Measurements from ENCODE around the gene PREP.

PREP gene

DNA sequence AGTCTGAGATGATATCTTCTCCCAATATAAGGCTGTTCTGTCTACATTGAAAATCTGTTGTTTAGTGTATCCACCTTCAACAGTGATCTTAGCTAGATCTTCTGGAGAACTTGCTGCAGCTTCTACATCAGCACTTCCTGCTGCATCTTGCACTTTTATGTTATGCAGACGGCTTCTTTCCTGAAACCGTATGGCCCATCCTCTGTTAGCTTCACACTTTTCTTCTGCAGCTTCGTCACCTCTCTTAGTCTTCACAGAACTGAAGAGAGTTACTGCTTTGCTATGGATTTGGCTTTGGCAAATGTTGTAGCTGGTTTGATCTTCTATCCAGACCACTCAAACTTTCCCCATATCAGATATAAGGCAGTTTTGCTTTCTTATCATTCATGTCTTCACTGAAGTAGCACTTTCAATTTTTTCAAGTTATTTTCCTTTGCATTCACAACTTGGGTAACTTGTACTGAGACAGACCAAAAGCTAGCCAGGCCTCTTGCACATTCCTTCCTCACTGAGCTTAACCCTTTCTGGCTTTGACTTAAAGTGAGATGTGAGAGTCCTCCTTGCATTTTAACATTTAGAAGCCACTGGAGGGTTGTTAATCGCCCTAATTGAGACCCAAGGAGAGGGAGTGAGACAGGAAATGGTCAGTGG is 110.1 kb downstream of the PREP start:
- Histone ChIP-seq H3K9ac (ENCODE audit: insufficient read length, low read depth) (no peak overlapping the region), H3K9me3 (ENCODE audit: insufficient read depth, low read length) (no peaks in the 10 kb centered on the region)
- DNase-seq (ENCODE audit: low read depth, low spot score), result no peak

DNA sequence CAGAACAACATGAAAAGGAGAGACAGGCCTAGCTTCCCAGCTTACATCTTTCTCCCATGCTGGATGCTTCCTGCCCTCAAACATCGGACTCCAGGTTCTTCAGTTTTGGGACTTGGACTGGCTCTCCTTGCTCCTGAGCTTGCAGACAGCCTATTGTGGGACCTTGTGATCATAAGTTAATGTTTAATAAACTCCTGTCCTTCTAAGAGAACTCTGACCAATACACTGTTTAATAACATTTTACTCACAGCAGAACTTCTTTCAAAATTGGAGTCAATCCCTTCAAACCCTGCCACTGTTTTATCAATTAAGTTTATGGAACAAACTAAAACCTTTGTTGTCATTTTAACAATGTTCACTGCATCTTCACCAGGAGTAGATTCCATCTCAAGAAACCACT is 111.4 kb downstream of the PREP start:
- Histone ChIP-seq H3K27me3 (ENCODE audit: insufficient read depth, insufficient read length) (no peaks in the 10 kb centered on the region), H3K9ac (ENCODE audit: insufficient read length, low read depth) (no peak overlapping the region), H3K4me1 (ENCODE audit: insufficient read depth, insufficient read length) (no peaks in the 10 kb centered on the region), H3K9me3 (ENCODE audit: insufficient read depth, low read length) (no peaks in the 10 kb centered on the region), H3K36me3 (ENCODE audit: insufficient read depth, insufficient read length, low read length) (peaks cover 9% of the 10 kb centered on the region), H3K4me3 (ENCODE audit: insufficient read length, low read depth) (no peak overlapping the region)
- no peak for TF ChIP-seq SUZ12 (IDR thresholded peaks at IDR 0.05; ENCODE audit: extremely low read depth, insufficient read depth, insufficient read length)
- TF ChIP-seq ZNF274 (IDR thresholded peaks at IDR 0.05; ENCODE audit: low read depth, low read length), result no peak
- TF ChIP-seq YY1 (IDR thresholded peaks at IDR 0.05; ENCODE audit: insufficient read depth, insufficient read length), result no peak
- DNase-seq (ENCODE audit: low read depth, low spot score), result no peak

More for the DNA sequence above, 110.1 kb downstream of the PREP start:
- Histone ChIP-seq H3K36me3 (ENCODE audit: insufficient read depth, insufficient read length, low read length) (peaks cover 10% of the 10 kb centered on the region), H3K27me3 (ENCODE audit: insufficient read depth, insufficient read length) (no peaks in the 10 kb centered on the region), H3K4me3 (ENCODE audit: insufficient read length, low read depth) (no peak overlapping the region), H3K4me1 (ENCODE audit: insufficient read depth, insufficient read length) (no peaks in the 10 kb centered on the region)
- no peak for TF ChIP-seq ZNF274 (IDR thresholded peaks at IDR 0.05; ENCODE audit: low read depth, low read length)
- no peak for TF ChIP-seq YY1 (IDR thresholded peaks at IDR 0.05; ENCODE audit: insufficient read depth, insufficient read length)

DNA sequence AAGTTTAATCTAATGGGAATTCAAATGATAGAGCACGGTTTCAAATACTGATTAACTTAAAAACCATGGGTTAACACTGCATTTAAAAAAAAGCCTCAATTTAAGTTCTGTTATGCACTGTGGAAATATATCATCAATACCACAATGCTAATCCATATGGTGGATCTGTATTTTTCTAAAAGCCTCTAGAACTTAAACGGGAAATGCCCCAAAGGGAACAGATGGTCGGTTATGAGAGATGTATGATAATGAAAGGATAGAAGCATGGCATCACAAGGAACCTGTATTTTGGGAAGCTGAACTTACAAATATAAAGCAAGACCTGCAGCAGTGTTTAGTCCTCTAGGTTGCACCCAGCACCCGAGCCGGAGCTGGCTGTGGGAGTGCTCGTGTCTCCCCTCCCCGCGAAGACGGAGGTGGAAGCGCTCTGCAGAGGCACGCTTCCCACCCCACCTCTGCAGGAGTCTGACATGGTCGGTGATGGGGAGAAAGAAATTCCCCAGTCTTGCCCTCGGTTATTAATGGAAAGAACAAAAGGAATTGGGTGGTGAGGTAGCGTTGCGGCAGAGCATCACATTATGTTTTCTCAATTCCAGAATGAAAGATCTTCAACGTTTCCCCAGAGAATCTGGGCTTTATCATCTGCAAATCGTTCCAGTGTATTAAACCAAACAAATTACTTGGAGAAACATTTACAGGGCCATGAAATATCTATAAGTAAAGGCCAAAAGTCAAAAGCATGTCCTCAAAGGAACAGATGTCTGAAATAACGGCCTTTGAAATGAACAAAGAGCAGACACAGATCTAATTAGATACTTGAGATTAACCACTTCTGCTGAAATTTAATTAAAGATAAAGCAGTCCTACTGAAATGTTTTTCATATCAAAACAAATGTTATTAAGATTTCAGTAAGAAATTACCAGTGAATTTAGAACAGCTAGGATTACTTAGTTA is 120.0 kb downstream of the PREP start:
- H3K4me1 ChIP-seq (ENCODE audit: insufficient read depth, insufficient read length), result no peaks in the 10 kb centered on the region
- H3K4me3 ChIP-seq (ENCODE audit: insufficient read length, low read depth), result no peak overlapping the region
- H3K9me3 ChIP-seq (ENCODE audit: insufficient read depth, low read length), result no peaks in the 10 kb centered on the region
- TF ChIP-seq SUZ12 (IDR thresholded peaks at IDR 0.05; ENCODE audit: extremely low read depth, insufficient read depth, insufficient read length), result no peak
- no peak for TF ChIP-seq YY1 (IDR thresholded peaks at IDR 0.05; ENCODE audit: insufficient read depth, insufficient read length)
- no peak for TF ChIP-seq ZNF274 (IDR thresholded peaks at IDR 0.05; ENCODE audit: low read depth, low read length)
- H3K27me3 ChIP-seq (ENCODE audit: insufficient read depth, insufficient read length), result no peaks in the 10 kb centered on the region
- H3K36me3 ChIP-seq (ENCODE audit: insufficient read depth, insufficient read length, low read length), result peaks cover 26% of the 10 kb centered on the region
- H3K9ac ChIP-seq (ENCODE audit: insufficient read length, low read depth), result no peak overlapping the region
- no peak for DNase-seq (ENCODE audit: low read depth, low spot score)

- peaks cover 35% of the 10 kb centered on the region for H3K36me3 ChIP-seq (ENCODE audit: insufficient read depth, insufficient read length, low read length)
- H3K9ac ChIP-seq (ENCODE audit: insufficient read length, low read depth), result no peak overlapping the region
- no peak for TF ChIP-seq ZNF274 (IDR thresholded peaks at IDR 0.05; ENCODE audit: low read depth, low read length)
- no peak for TF ChIP-seq YY1 (IDR thresholded peaks at IDR 0.05; ENCODE audit: insufficient read depth, insufficient read length)
- no peak for TF ChIP-seq SUZ12 (IDR thresholded peaks at IDR 0.05; ENCODE audit: extremely low read depth, insufficient read depth, insufficient read length)
- H3K4me3 ChIP-seq (ENCODE audit: insufficient read length, low read depth), result no peak overlapping the region
- no peak for DNase-seq (ENCODE audit: low read depth, low spot score)
- H3K27me3 ChIP-seq (ENCODE audit: insufficient read depth, insufficient read length), result no peaks in the 10 kb centered on the region
- H3K9me3 ChIP-seq (ENCODE audit: insufficient read depth, low read length), result no peaks in the 10 kb centered on the region
- H3K4me1 ChIP-seq (ENCODE audit: insufficient read depth, insufficient read length), result no peaks in the 10 kb centered on the region
These were observed 122.8 kb downstream of the PREP start for GRCh38 chr6:105280033-105280432.

- TF ChIP-seq SUZ12 (IDR thresholded peaks at IDR 0.05; ENCODE audit: extremely low read depth, insufficient read depth, insufficient read length), result no peak
- no peak for TF ChIP-seq ZNF274 (IDR thresholded peaks at IDR 0.05; ENCODE audit: low read depth, low read length)
- no peak for TF ChIP-seq YY1 (IDR thresholded peaks at IDR 0.05; ENCODE audit: insufficient read depth, insufficient read length)
- Histone ChIP-seq H3K9me3 (ENCODE audit: insufficient read depth, low read length) (no peaks in the 10 kb centered on the region), H3K4me3 (ENCODE audit: insufficient read length, low read depth) (no peak overlapping the region), H3K9ac (ENCODE audit: insufficient read length, low read depth) (no peak overlapping the region), H3K36me3 (ENCODE audit: insufficient read depth, insufficient read length, low read length) (peaks cover 35% of the 10 kb centered on the region), H3K27me3 (ENCODE audit: insufficient read depth, insufficient read length) (no peaks in the 10 kb centered on the region), H3K4me1 (ENCODE audit: insufficient read depth, insufficient read length) (no peaks in the 10 kb centered on the region)
- DNase-seq (ENCODE audit: low read depth, low spot score), result no peak
These were observed 123.4 kb downstream of the PREP start for GRCh38 chr6:105279463-105279862.

DNA sequence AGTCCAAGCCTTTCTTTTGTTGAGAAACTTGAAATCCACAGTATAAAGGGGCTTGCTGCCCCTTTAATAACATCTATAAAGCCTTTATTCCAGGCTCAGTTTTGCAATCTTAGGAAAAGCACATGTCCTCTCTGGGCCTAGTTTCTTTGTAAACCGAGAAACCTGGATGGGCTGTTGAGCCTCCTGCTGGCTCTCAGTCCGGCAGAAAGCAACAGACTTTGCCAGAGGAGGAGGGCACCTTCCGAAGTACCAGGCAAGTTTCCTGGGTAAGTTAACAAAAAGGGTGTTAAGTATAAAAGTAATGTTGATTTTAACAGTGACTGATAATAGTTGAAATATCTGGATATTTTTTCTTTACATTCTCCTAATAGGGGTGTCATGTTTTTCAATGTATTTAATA is 124.1 kb downstream of the PREP start:
- no peak overlapping the region for H3K9ac ChIP-seq (ENCODE audit: insufficient read length, low read depth)
- TF ChIP-seq SUZ12 (IDR thresholded peaks at IDR 0.05; ENCODE audit: extremely low read depth, insufficient read depth, insufficient read length) (no peak), ZNF274 (IDR thresholded peaks at IDR 0.05; ENCODE audit: low read depth, low read length) (no peak), YY1 (IDR thresholded peaks at IDR 0.05; ENCODE audit: insufficient read depth, insufficient read length) (no peak)
- no peak for DNase-seq (ENCODE audit: low read depth, low spot score)
- H3K4me1 ChIP-seq (ENCODE audit: insufficient read depth, insufficient read length), result no peaks in the 10 kb centered on the region
- peaks cover 35% of the 10 kb centered on the region for H3K36me3 ChIP-seq (ENCODE audit: insufficient read depth, insufficient read length, low read length)
- H3K9me3 ChIP-seq (ENCODE audit: insufficient read depth, low read length), result no peaks in the 10 kb centered on the region
- H3K27me3 ChIP-seq (ENCODE audit: insufficient read depth, insufficient read length), result no peaks in the 10 kb centered on the region
- no peak overlapping the region for H3K4me3 ChIP-seq (ENCODE audit: insufficient read length, low read depth)

DNA sequence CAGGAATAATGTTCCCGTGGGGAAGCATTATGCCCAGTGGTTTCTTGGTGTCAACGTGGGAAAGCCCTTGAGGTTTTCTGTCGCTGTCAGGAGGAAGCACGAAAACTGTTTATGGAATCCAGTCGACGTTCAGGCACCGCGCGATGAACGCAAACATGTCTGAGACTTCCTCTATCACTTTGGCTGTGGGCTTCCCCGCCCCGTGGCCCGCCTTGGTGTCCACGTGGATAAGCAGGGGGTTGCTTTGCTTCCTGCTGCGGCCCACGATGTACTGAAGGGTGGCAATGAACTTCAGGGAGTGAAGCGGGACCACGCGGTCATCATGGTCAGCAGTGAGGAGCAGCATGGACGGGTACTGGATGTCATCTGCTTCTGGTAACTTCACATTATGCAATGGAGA is 124.8 kb downstream of the PREP start:
- Histone ChIP-seq H3K4me3 (ENCODE audit: insufficient read length, low read depth) (no peak overlapping the region), H3K27me3 (ENCODE audit: insufficient read depth, insufficient read length) (no peaks in the 10 kb centered on the region), H3K36me3 (ENCODE audit: insufficient read depth, insufficient read length, low read length) (peaks cover 35% of the 10 kb centered on the region), H3K9me3 (ENCODE audit: insufficient read depth, low read length) (no peaks in the 10 kb centered on the region), H3K4me1 (ENCODE audit: insufficient read depth, insufficient read length) (peaks cover 3% of the 10 kb centered on the region), H3K9ac (ENCODE audit: insufficient read length, low read depth) (no peak overlapping the region)
- DNase-seq (ENCODE audit: low read depth, low spot score), result no peak
- TF ChIP-seq ZNF274 (IDR thresholded peaks at IDR 0.05; ENCODE audit: low read depth, low read length) (no peak), SUZ12 (IDR thresholded peaks at IDR 0.05; ENCODE audit: extremely low read depth, insufficient read depth, insufficient read length) (no peak)

Measured in NT2/D1 (cell line).